NCI-H1417 treated with DMSO at 0.1 percent for 48 hours (cell line): ENCODE measurements around the gene CAVIN1.
"Not testable (repeated sequence)": the region's sequence is repeated elsewhere in the genome, so short reads cannot be mapped to it uniquely, and the experiment has no call there.

Experiments used
- DNase-seq: peaks from one replicate; lab custom pipeline; 2025; lab: John Stamatoyannopoulos, UW

Gene CAVIN1

DNA sequence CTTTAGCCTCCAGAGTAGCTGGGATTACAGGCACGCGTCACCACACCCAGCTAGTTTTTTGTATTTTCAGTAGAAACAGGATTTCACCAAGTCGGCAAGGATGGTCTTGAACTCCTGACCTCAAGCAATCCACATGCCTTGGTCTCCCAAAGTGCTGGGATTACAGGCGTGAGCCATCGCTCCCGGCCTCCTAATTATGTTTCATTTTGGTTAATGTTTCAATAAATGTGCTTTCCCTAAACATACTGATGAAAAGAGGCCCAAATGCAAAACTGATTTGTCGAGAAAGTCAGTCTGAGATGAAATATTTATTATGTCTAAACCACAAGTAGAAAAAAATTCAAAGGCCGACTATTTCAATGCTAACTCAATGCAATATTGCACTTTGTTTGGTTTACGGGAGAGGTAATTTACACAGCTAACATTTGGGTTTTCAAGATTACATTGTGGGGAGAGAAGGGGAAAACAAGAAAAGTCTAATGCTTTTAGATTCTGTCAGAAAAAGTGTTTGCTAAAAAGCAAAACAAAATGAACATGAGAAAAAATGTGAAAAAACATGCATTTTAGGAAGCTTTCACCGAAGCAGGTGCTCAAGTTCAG lies 44.6 kb downstream of the CAVIN1 start:
- DNase-seq = no peak

DNA sequence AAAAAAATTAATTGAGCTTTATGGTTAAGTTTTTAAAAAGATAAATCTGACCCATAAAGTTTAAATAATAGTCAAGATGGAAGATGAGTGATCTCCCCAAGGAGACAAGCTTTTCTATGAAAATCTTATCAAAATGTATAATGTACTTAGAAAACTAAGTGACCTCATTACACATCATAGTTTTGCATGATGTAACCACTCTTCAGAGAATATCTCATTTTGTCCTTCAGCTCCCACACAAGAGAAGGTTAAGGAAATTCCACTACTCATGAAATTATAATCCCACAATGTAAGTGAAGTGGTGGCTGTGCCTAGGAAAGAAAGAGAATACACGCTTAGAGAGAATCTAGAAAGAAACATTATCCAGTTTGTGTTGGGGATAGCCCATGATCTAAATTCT lies 49.2 kb downstream of the CAVIN1 start:
- no peak for DNase-seq

DNA sequence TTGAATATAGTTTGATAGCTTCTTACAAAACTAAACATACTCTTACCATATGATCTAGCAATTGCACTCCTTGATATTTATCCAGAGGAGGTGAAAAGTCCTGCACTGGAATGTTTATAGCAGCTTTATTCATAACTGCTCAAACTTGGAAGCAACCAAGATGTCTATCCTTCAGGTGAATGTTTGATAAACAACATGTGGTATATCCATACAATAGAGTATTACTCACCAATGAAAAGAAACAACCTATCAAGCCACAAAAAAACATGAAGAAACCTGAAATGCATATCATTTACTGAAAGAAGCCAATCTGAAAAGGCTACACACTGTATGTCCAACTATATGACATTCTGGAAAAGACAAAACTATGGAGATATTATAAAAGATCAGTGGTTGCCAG lies 50.9 kb downstream of the CAVIN1 start:
- DNase-seq = no peak

DNA sequence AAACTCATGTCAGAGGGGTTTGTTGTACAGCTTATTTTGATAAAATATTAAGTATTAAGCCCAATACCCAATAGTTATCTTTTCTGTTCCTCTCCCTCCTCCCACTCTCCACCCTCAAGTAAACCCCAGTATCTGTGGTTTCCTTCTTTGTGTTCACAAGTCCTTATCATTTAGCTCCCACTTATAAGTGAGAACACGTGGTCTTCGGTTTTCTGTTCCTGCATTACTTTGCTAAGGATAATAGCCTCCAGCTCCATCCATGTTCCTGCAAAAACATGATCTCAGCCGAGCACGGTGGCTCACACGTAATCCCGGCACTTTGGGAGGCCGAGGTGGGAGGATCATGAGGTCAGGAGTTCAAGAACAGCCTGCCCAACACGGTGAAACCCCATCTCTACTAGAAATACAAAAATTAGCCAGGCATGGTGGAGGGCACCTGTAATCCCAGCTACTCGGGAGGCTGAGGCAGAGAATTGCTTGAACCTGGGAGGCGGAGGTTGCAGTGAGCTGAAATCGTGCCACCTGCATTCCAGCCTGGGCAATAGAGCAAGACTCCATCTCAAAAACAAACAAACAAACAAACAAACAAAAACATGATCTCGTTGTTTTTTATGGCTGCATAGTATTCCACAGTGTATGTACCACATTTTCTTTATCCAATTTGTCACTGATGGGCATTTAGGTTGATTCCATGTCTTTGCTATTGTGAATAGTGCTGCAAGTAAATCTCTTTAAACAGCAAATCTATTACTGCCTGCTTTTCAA lies 54.1 kb downstream of the CAVIN1 start:
- not testable (repeated sequence) for DNase-seq

DNA sequence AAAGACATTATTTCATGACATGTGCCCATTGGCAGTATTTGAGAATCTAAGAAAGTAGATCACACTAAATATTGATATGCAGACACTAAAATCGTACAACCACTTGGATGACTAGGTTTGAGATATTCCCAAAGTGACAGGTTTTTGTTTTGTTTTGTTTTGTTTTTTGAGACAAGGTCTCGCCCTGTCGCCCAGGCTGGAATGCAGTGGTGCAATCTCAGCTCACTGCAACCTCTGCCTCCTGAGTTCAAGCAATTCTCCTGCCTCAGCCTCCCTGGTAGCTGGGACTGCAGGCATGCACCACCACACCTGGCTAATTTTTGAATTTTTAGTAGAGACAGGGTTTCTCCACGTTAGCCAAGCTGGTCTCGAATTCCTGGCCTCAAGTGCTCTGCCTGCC lies 54.7 kb downstream of the CAVIN1 start:
- DNase-seq = not testable (repeated sequence)

DNA sequence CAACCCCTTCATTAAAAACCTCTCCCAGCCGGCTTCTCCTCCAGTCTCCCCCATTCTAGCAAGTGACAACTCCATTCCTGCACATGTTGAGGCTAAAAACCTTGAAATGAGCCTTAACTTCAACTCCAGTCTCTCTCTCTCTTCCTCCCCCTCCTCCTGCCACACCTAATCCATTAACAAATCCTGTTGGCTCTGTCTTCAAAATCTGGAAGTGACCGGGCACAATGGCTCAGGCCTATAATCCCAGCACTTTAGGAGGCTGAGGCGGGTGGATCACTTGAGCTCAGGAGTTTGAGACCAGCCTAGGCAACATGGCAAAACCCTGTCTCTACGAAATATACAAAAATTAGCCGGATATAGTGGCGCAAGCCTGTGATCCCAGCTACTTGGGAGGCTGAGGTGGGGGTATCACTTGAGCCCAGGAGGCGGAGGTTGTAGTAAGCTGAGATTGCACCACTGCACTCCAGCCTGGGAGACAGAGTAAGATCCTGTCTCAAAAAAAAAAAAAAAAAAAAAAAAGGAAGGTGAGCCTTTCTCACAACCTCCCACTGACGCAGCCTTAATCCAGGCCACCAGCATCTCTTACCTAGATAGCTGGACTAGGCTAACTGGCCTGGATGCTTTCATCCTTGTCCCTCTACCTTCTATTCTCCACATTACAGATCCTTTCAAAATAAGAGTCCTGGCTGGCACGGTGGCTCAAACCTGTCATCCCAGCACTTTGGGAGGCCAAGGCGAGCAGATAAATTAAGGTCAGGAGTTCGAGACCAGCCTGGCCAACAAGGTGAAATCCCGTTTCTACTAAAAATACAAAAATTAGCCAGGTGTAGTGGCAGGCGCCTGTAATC lies 56.7 kb downstream of the CAVIN1 start:
- DNase-seq = not testable (repeated sequence)

DNA sequence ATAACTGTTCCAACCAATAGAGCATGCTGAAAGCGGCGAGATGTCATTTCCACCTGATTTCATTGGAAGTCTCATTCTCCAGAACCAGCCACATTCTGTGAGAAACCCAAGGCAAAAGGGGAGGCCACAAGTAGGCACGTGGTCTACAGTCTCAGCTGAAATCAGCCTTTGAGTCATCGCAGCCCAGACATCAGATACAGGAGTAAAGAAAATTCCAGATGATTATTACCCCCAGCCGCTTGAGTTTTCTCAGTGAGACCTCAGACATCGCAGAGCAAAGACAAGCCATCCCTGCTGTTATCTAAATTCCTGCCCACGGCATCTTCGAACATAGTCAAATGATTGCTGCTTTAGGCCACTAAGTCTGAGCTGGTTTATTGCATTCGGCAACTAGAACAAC lies 57.9 kb downstream of the CAVIN1 start:
- no peak for DNase-seq

DNA sequence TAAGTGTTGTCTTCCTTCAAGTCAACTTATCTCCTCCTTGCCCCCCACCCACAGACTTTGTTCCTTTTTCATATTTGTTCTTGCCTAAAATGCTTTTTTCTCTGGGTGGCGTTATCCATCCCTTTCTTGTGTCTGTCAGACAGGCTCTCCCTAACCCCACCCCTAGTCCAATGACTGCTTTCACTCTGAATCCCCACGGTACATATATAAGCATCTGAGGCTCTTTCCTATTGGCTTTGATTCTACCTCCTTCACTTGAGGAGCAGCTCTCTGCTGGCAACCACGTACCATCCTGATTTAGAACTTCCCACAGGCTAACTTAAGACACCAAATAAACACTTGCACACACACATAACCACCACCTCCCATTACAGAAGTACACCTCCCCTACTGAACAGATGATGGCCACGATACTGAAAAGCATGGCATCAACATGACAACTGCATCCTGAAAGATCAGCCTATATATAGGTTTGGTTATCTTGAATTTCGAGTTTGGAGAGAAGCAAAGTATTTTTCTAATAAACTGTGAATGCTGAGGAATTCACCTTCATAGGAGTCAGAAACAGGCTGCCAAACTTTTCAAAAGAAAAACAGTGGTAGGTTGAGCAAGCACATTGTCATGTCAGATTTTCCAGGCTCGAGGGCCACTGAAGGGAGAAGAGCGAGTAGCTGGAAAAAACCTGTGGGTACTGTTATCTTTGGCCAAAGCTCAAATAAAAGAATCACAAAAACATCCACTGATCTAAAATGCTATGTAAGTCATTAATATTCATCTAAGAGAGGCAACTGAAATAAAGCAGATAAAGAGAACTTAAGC lies 59.1 kb downstream of the CAVIN1 start:
- no peak for DNase-seq

DNA sequence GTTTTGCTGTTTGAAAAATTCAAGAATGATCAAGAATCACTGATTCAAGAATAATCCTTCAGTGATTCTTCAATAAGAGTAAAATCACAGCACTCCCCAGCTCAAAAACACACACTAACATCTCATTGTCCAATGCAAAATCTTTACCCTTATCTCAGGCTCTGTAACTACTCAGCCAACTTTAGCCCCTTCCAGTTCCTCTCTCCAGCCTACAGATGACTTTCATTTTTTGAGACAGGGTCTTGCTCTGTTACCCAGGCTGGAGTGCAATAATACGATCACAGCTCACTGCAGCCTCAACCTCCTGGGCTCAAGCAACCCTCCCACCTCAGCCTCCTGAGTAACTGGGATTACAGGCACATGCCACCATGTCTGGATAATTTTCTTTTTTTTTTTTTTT lies 59.8 kb downstream of the CAVIN1 start:
- no peak for DNase-seq

DNA sequence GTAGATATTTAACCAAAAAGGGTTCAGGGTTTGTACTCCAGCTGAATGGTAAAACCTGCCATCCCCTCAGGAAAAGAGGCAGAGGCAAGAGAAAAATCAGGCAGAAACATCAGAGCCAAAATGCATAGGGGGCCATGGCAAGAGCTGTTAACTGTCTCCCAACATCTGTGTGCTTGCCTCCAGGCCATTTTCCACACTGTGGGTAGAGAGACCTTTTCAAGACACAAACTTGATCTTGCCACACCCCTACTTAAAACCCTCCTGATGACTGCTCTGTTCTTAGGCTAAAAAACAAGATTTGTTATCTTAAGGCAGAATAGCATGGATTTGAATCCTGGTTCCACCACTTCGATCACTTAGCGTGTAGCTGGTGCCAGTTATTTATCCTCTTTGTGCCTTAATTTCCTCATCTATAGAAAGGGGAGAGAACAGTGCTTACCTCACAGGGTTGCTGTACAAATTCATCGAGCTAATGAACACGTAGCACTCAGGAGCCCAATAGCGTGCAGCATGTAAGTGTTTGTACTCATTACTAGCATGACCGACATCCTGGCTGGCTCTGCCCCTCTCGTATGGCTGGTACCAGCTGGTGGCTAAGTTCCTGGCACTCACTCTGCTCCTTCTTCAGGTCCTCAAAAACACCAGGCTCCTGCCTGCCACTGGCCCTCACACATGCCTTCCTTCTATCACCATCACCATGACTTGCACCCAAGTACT lies 60.7 kb downstream of the CAVIN1 start:
- DNase-seq = no peak

DNA sequence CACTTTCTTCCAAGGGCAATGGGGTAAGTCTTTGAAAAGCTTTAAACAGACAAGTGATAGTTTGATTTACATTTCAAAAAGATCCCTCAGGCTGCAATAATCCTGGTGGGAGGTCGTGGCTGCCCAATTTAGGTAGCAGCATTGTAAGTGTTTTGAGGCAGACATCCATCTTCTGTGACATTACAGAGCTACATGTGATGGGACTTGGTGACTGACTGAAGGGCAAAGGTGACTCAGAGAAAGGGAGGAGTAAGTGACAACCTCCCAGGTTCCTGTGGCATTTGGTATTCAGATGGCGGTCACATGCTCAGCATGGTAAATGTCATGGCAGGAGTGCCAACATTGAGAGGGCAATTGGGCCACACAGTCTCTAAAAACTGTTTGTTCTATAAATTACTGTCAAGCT lies 61.3 kb downstream of the CAVIN1 start:
- DNase-seq = no peak

DNA sequence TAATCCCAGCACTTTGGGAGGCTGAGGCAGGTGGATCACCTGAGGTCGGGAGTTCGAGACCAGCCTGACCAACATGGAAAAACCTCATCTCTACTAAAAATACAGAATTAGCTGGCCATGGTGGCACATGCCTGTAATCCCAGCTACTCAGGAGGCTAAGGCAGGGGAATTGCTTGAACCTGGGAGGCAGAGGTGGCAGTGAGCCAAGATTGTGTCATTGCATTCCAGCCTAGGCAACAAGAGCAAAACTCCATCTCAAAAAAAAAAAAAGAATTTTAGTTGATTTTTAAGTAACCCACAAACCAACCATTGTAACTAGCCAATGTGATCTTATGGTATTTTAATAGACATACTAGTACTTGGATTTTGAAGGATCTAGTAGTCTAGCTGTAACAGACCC lies 62.7 kb downstream of the CAVIN1 start:
- not testable (repeated sequence) for DNase-seq

DNA sequence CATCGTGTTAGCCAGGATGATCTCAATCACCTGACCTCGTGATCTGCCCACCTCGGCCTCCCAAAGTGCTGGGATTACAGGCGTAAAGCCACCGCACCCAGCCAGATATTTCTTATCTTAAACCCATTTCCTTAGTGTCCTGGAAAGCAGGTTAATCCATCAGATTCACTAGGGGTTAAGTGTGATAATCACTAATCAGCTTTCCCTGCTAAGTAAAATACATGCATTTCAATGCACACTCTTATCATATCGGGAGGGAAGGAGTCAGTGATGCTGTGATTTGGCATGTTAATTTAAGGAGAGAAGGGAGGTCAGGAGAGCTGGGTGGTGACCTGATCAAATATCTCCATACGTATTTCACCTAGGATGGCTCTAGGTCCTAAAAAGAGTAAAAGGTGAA lies 63.9 kb downstream of the CAVIN1 start:
- DNase-seq = no peak

DNA sequence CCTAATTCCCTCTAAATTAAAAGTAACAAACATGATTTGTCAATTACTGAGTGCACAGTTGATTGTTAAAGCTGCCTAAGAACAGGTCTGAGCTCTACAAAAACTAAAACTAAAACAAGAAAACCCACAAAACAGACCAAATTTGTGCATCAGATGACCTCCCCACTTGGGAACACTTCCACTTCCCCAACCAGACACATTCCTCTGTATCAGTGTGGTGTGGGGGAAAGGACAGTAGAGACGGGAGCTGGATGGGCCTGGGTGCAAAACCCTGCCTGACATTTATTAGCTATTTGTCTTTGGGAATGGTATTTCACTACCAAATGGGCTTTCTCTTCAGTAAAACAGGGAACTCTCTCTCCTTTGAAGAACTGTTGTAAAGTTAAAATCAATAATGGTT lies 64.6 kb downstream of the CAVIN1 start:
- DNase-seq = no peak

DNA sequence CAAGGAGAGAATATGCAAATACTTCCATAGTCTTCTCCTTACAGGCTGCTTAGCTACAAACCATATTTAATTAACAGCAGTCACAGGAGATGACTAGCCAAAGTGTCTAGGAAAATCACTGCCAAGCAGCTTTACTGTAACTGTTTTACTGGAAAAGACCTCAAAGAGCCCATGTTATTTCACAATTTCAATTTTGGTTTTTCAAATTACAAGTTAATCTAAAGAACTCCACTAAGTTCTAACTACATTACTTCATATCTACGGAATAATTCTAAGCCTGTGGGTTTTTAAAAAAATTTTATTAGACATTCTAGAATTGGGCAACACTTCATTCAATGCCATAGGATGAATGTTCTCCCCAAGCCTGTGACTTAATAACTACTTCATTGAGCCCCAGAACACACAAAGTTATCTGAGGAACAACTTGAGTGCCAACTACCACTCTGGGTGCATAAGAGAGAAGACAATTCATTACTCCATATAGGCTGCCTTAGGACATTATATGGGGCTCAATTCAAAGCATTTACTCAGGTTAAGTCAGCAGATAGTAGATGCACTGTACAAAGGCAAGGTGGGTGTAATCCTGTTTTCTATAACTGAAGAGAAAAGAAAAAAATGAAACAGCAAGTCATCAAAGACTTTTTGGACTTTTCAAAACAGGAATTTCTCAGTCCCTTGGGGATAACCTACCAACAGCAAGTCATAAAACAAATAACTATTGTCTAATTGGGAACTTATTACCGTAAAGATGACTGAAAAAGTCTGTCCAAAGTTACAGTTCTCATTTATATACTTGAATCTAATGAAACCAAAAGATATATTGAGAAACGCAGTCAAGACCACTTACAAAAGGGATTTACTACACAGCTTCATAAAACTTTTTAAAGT lies 67.9 kb downstream of the CAVIN1 start:
- no peak for DNase-seq
